NB4 (cell line): ENCODE measurements around the gene AK2.

ENCODE experiments used
- CTCF ChIP-seq: IDR thresholded peaks from one replicate; pipeline ENCODE4 v1.5.1; 2012; ENCODE audit warnings: low read depth, low read length
- MAX ChIP-seq: IDR thresholded peaks from 2 replicates; pipeline ENCODE4 v1.6.1; 2011; ENCODE audit warnings: low read depth, low read length
- MYC ChIP-seq: IDR thresholded peaks from 2 replicates; pipeline ENCODE4 v1.6.1; 2011; ENCODE audit warnings: low read depth, low read length
- POLR2A ChIP-seq: IDR thresholded peaks from 2 replicates; pipeline ENCODE4 v1.6.1; 2011; ENCODE audit warnings: mild to moderate bottlenecking; ENCODE audit not compliant: insufficient read length; ENCODE audit errors: extremely low read depth

GRCh38 chr1:32988665-32989064, 48.0 kb downstream of the AK2 start:
- TF ChIP-seq CTCF (no peak), POLR2A (no peak), MAX (no peak), MYC (no peak)
